ENCODE measurements around the gene TANK. TPM values are rescaled to one million over a fixed set of nuclear protein-coding genes. Genes with fewer than 3 reads are reported as not detected.
"Not testable (repeated sequence)": the region's sequence is repeated elsewhere in the genome, so short reads cannot be mapped to it uniquely, and the experiment has no call there.

Gene TANK
- total RNA-seq, 1 donor from 2014 or later = 63.8 TPM

- DNase-seq = no peak
Measured at GRCh38 chr2:161170377-161170776, 10.1 kb downstream of the TANK start.

GRCh38 chr2:161170958-161171932 lies 11.0 kb downstream of the TANK start:
- DNase-seq = no peak

- DNase-seq = no peak
Measured at GRCh38 chr2:161172901-161173540, 12.8 kb downstream of the TANK start.

GRCh38 chr2:161173541-161174194 lies 13.4 kb downstream of the TANK start:
- no peak for DNase-seq

- DNase-seq = no peak
Measured at GRCh38 chr2:161177969-161178368, 17.7 kb downstream of the TANK start.

GRCh38 chr2:161178756-161179155 lies 18.5 kb downstream of the TANK start:
- DNase-seq = no peak

GRCh38 chr2:161190050-161190449 lies 29.8 kb downstream of the TANK start:
- DNase-seq = no peak

GRCh38 chr2:161195602-161196001 lies 35.4 kb downstream of the TANK start:
- DNase-seq = not testable (repeated sequence)

- no peak for DNase-seq
Measured at GRCh38 chr2:161199912-161200701, 39.9 kb downstream of the TANK start.

GRCh38 chr2:161204846-161205245 lies 44.6 kb downstream of the TANK start:
- no peak for DNase-seq

- DNase-seq = no peak
Measured at GRCh38 chr2:161206471-161207032, 46.3 kb downstream of the TANK start.

GRCh38 chr2:161207941-161208340 lies 47.7 kb downstream of the TANK start:
- no peak for DNase-seq

GRCh38 chr2:161208527-161209139 lies 48.4 kb downstream of the TANK start:
- DNase-seq = no peak

- DNase-seq = no peak
Measured at GRCh38 chr2:161209902-161210301, 49.7 kb downstream of the TANK start.

- DNase-seq = no peak
Measured at GRCh38 chr2:161217597-161218185, 57.5 kb downstream of the TANK start.

- DNase-seq = no peak
Measured at GRCh38 chr2:161219211-161219610, 59.0 kb downstream of the TANK start.

GRCh38 chr2:161223139-161223732 lies 63.0 kb downstream of the TANK start:
- peak; percentile 62 for DNase-seq

GRCh38 chr2:161228511-161229240 lies 68.4 kb downstream of the TANK start:
- DNase-seq = no peak

GRCh38 chr2:161230959-161231358 lies 70.7 kb downstream of the TANK start:
- no peak for DNase-seq

- DNase-seq = no peak
Measured at GRCh38 chr2:161232571-161232970, 72.3 kb downstream of the TANK start.

Measured in tongue (tissue), 2 donors.